Lower leg skin (tissue), 3 donors: ENCODE results near the gene TBXAS1.

Experiments
- POLR2A ChIP-seq, 2 donors: fragments of 450-650 bp; IDR thresholded peaks; one replicate each; pipeline ENCODE4 v1.6.1; 2016 to 2017; ENCODE audit warnings: antibody characterized with exemption in 2 of 2, mild to moderate bottlenecking in 1 of 2, moderate library complexity in 1 of 2
- TF ChIP-seq, protein P1 (sequence below), 3 donors: fragments of 450-650 bp; IDR thresholded peaks; one replicate each; pipeline ENCODE4 v1.5.1; 2016; ENCODE audit warnings: antibody characterized with exemption in 3 of 3, mild to moderate bottlenecking in 3 of 3, moderate library complexity in 2 of 3

DNA sequence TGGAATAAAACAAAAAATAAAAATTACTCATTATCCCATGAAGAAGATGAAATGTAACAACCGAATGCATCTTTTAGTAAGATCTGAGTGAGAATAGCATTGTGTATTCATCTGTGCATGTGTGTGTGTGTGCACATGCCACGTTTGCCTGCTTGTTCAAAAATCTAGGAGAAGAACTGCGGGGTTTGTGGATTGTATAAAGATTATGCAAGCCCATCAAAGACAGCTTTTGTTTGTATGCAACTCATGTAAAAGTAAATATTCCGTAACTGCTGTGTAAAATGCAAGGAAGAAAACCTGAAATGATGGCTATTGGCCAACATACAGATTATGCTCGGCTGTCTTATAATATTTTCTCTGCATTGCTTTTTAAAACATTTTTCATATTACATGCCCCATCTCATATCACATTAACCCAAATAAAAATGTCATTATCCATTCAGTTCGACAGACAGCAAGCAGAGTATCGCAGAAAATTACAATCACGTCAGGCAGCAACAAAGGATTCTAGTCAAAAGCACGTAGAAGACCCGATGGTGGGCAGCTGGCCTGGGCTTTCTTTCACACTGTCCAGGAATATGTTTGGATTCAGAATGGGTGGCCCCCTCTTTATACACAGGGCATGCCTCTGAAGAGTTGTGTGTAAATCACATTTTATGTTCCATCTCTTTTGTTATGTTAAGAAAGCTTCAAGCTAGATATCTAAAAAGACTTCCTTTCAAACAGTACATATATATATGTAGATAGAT, 119.7 kb downstream of the TBXAS1 start:
- TF ChIP-seq, protein P1, sequence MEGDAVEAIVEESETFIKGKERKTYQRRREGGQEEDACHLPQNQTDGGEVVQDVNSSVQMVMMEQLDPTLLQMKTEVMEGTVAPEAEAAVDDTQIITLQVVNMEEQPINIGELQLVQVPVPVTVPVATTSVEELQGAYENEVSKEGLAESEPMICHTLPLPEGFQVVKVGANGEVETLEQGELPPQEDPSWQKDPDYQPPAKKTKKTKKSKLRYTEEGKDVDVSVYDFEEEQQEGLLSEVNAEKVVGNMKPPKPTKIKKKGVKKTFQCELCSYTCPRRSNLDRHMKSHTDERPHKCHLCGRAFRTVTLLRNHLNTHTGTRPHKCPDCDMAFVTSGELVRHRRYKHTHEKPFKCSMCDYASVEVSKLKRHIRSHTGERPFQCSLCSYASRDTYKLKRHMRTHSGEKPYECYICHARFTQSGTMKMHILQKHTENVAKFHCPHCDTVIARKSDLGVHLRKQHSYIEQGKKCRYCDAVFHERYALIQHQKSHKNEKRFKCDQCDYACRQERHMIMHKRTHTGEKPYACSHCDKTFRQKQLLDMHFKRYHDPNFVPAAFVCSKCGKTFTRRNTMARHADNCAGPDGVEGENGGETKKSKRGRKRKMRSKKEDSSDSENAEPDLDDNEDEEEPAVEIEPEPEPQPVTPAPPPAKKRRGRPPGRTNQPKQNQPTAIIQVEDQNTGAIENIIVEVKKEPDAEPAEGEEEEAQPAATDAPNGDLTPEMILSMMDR (IDR thresholded peaks at IDR 0.05): no peak
- no peak for TF ChIP-seq POLR2A (IDR thresholded peaks at IDR 0.05)
